ENCODE results near the gene PRKCD. TPM values are rescaled to one million over a fixed set of nuclear protein-coding genes. Genes with fewer than 3 reads are reported as not detected.
A peak's percentile ranks its signal among the peaks of the same experiment; 100 is the strongest.

The PRKCD gene
- total RNA-seq, 1 donor, result 2.2 TPM

DNA sequence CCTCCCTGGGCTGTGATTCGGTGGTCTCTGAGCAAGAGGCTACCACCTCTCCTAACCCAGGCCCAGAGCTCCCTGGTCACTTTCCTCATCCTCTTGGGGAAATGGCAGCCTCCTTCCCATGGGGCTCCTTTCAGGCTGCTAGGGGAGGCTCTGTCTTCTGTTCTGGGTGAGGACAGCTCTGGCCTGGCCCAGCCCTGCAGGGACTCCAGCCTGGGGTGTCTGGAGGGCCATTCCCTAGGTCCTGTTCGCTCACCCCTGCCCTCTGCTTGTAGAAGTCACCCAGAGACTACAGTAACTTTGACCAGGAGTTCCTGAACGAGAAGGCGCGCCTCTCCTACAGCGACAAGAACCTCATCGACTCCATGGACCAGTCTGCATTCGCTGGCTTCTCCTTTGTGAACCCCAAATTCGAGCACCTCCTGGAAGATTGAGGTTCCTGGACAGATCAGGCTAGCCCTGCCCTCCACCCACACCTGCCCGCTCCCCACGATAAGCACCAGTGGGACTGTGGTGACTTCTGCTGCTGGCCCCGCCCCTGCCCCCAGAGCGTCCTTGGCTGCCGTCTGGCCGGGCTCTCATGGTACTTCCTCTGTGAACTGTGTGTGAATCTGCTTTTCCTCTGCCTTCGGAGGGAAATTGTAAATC lies 30.9 kb downstream of the PRKCD start:
- Histone ChIP-seq H3K9me3 (ENCODE audit: low read depth, low read length) (no peaks in the 10 kb centered on the region), H3K27ac (ENCODE audit: low read depth, low read length) (no peak overlapping the region), H3K36me3 (ENCODE audit: insufficient read depth, low read length) (peaks cover 21% of the 10 kb centered on the region), H3K4me1 (ENCODE audit: insufficient read depth, low read length) (peaks cover 20% of the 10 kb centered on the region), H2AFZ (ENCODE audit: low read length) (no peak overlapping the region), H3K4me2 (ENCODE audit: insufficient read depth, low read length) (no peak overlapping the region), H3K79me2 (ENCODE audit: insufficient read depth, low read length) (no peaks in the 10 kb centered on the region), H3K27me3 (ENCODE audit: insufficient read depth, low read length) (no peaks in the 10 kb centered on the region), H3K4me3 (ENCODE audit: insufficient read depth, low read length) (no peak overlapping the region), H4K20me1 (ENCODE audit: insufficient read depth, low read length) (no peaks in the 10 kb centered on the region)
- no peak for DNase-seq (ENCODE audit: insufficient read length, low spot score, missing footprints)
- no peak for TF ChIP-seq CTCF (IDR thresholded peaks at IDR 0.05; ENCODE audit: extremely low read depth, low read depth, low read length)

- no peaks in the 10 kb centered on the region for H4K20me1 ChIP-seq (ENCODE audit: insufficient read depth, low read length)
- no peak overlapping the region for H3K27ac ChIP-seq (ENCODE audit: low read depth, low read length)
- no peaks in the 10 kb centered on the region for H3K27me3 ChIP-seq (ENCODE audit: insufficient read depth, low read length)
- no peaks in the 10 kb centered on the region for H3K79me2 ChIP-seq (ENCODE audit: insufficient read depth, low read length)
- TF ChIP-seq CTCF (IDR thresholded peaks at IDR 0.05; ENCODE audit: extremely low read depth, low read depth, low read length), result no peak
- peaks cover 21% of the 10 kb centered on the region for H3K4me1 ChIP-seq (ENCODE audit: insufficient read depth, low read length)
- H3K9me3 ChIP-seq (ENCODE audit: low read depth, low read length), result no peaks in the 10 kb centered on the region
- no peak for DNase-seq (ENCODE audit: insufficient read length, low spot score, missing footprints)
- no peak overlapping the region for H2AFZ ChIP-seq (ENCODE audit: low read length)
- H3K4me2 ChIP-seq (ENCODE audit: insufficient read depth, low read length), result no peak overlapping the region
- peaks cover 18% of the 10 kb centered on the region for H3K36me3 ChIP-seq (ENCODE audit: insufficient read depth, low read length)
- no peak overlapping the region for H3K4me3 ChIP-seq (ENCODE audit: insufficient read depth, low read length)
Observed at GRCh38 chr3:53192608-53193007, 31.6 kb downstream of the PRKCD start.

DNA sequence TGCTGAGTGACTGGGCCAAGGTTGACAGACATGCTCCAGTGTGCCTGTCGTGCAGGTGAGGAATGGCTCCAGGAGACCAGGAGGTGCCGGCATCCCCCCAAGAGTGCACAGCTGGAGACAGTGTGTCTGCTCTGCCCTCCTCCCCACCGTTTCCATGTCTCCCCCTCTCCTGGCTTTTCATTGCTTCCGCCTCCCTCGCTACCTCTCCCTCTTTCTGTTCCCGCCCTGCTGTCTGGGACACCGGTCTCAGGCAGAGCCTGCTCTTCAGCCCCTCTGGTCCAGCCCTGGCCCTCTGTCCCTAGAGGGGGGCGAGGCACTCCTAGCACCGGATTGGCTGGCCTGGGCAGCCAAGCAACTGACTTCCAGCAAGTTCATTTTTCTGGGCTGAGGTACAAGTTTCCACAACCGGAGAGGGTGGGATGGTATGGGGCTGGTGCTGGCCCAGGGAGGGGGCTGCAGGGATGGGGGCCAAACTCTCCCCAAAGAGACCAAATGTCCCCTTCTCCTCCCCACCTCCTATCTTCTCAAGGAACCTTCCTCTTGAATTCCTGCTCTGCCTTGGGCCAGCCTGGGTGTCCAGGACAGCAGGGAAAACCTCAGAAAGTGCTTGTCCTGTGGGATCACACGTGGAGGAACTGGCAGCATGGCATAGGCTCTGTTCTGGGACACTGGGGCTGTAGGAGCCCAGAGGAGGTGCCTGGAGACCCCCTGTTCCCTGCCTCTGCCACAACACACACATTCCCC lies 32.6 kb downstream of the PRKCD start:
- peaks cover 21% of the 10 kb centered on the region for H3K4me1 ChIP-seq (ENCODE audit: insufficient read depth, low read length)
- no peak for TF ChIP-seq CTCF (IDR thresholded peaks at IDR 0.05; ENCODE audit: extremely low read depth, low read depth, low read length)
- H3K36me3 ChIP-seq (ENCODE audit: insufficient read depth, low read length), result peaks cover 12% of the 10 kb centered on the region
- no peak overlapping the region for H3K4me2 ChIP-seq (ENCODE audit: insufficient read depth, low read length)
- H2AFZ ChIP-seq (ENCODE audit: low read length), result no peak overlapping the region
- DNase-seq (ENCODE audit: insufficient read length, low spot score, missing footprints), result peak; percentile 81
- H3K27ac ChIP-seq (ENCODE audit: low read depth, low read length), result no peak overlapping the region
- H3K9me3 ChIP-seq (ENCODE audit: low read depth, low read length), result no peaks in the 10 kb centered on the region
- no peaks in the 10 kb centered on the region for H3K27me3 ChIP-seq (ENCODE audit: insufficient read depth, low read length)
- no peaks in the 10 kb centered on the region for H4K20me1 ChIP-seq (ENCODE audit: insufficient read depth, low read length)
- H3K79me2 ChIP-seq (ENCODE audit: insufficient read depth, low read length), result no peaks in the 10 kb centered on the region
- no peak overlapping the region for H3K4me3 ChIP-seq (ENCODE audit: insufficient read depth, low read length)
